NCI-H2107 treated with DMSO at 0.1 percent for 48 hours (cell line): ENCODE data around the gene CAPN5.

Experiments used
- DNase-seq: peaks from one replicate; lab custom pipeline; 2025; ENCODE audit not compliant: unreplicated experiment; lab: John Stamatoyannopoulos, UW

Gene CAPN5

DNA sequence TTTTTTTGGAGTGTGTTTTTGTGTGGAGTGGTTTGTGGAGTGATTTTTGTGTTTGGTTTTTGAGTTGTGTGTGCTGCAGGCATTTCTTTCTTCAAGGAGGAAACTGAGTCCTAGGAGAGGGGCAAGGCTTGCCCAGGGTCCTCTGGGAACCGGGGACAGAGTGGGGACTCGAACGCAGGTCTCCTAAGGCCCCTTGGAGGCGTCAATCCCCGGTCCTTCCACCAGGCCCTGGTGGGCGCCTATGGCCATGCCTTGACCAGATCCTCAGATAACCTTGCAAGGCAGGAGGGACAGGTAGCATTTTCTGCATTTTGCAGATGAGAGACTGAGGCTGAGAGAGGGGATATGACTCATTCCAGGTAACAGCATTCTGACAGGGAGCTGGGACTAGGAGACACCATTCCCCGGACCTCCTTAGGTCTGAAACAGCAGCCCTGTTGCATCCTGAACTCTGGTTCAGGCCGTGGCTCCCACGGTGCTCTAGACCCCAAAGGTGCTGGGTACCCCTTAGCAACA, 100.4 kb downstream of the CAPN5 start:
- DNase-seq: no peak

DNA sequence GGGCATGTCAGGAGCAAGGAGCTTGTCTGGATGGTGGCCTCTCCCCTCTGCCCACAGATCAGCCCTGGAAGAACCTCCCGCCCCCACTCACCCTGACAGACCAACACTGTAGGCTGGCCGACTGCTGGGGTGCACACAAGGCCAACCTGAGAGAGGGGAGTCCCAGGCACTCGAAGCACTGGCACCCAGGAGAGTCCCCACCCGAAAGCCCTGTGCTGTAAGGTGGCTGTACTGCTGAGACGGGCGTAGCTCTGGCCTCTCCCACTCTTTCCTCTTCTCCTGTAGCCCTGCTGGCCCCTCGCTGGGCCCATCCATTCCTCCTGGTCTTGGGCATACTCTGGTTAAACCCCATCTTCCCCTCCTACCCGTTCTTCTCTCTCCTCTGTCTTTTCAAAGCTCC, 101.0 kb downstream of the CAPN5 start:
- DNase-seq: no peak

DNA sequence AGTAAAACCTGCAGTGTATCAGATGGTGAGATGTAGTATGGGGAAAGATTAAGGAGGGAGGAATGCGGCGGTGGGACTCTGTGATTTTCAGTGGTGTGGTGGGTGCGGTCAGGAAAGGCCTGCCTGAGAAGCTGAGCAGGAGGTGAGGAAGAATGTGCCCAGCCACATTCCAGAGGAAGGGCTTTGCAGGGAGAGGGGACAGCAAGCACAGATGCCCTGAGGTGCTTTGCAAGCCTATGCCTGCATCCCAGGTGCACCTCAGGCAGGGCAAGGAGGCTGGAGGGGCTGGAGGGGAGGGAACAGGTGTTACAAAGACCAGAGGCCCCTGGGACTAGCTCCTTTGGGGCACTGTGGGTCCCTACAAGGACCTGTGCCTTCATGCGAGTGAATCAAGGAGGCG, 103.3 kb downstream of the CAPN5 start:
- DNase-seq: no peak

DNA sequence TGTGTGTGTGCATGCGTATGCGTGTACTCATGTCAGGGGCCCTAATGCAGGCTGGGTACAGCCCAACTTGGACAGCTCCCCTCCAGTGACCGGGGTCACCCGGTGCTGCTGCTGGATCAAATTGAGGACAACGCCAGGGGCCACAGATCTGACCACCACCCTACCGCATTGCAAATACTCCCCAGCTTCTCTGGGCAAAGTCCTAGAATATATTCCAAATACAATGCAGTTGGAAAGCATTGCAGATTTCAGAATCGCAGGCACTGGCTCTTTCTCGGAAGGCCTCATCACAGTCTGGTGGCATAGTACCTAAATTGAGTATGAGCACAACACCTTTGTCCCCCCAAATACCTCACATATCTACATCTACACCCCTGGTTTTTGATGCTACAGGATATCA, 104.5 kb downstream of the CAPN5 start:
- DNase-seq: no peak

DNA sequence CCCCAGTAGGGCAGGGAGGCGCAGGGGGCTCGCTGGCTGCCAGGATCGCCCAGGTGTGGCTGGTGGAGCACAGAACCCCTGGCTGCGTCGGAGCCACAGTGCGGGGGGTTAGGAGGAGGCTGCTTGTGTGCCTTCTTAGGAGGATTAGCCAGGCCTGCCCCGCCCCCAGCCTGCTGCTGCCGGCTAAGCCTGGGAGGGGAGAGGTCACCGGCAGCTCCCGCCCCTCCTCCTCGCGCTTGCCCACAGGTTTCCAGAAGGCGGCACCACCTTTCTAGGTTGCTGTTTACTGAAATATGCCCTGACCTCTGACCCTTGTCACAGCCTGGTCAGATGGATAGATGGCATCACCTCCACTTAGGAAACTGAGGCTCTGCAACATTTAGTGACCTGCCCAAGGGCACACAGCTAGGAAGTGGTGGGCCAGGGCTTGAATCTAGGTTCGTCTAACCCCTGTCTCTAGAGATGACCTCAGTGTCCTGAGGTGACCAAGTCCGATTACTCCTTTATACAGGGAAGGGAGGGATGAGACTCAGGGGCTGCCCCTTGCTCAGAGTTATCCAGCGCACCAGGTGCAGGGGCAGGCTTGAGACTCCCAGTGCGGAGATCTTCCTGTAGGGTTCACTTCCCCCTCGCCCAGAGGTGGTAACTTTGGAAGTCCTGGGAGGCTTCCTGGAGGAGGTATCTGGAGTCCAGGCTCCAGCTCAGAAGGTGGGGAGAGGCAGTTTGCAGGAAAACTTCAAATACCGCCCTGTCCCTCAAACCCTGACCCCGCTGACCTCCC, 105.3 kb downstream of the CAPN5 start:
- DNase-seq: no peak

DNA sequence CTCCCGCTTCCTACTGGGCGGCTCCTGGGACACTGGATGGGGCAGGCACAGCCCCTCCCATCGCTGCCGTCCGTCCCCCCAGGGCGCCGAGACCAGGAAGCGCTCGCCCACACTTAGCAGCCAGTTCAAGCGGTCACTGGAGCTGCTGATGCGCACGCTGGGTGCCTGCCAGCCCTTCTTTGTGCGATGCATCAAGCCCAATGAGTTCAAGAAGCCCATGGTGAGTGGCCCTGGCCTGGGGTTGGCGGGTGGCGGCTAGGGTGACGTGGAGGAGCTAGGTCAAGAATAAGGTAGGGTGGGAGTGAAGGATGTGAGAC, 105.9 kb downstream of the CAPN5 start:
- no peak for DNase-seq

DNA sequence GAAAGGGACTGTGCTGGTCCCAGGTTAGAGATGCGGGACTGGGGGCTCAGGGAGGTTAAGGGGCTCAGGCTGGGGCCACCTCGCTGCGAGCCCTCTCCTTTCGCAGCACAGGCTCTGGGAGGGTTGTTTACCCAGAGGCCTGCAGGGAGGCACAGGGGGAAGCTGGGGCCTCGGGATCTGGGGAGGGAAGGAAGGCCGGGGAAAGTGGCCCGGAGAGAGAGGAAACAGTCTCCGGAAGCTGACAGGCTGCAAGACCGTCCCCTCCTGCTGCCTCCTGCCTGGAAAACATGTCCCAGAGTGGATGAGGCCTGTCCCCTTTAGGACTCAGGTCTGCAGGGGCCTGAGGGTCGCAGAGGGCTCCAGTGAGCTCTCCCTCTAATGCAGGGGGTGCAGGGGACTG, 106.7 kb downstream of the CAPN5 start:
- no peak for DNase-seq

DNA sequence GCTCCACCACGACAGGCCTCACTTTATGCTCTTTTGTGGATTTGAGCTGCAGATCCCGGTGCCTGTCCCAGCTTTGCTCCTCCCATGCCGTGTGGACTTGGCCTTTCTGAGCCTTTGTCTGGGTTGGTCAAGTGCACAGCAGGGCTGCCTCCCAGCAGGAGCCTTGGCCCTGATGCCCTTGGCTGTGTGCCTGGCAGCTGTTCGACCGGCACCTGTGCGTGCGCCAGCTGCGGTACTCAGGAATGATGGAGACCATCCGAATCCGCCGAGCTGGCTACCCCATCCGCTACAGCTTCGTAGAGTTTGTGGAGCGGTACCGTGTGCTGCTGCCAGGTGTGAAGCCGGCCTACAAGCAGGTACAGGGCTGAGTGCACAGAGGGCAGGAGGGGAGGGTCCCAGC, 107.8 kb downstream of the CAPN5 start:
- no peak for DNase-seq

DNA sequence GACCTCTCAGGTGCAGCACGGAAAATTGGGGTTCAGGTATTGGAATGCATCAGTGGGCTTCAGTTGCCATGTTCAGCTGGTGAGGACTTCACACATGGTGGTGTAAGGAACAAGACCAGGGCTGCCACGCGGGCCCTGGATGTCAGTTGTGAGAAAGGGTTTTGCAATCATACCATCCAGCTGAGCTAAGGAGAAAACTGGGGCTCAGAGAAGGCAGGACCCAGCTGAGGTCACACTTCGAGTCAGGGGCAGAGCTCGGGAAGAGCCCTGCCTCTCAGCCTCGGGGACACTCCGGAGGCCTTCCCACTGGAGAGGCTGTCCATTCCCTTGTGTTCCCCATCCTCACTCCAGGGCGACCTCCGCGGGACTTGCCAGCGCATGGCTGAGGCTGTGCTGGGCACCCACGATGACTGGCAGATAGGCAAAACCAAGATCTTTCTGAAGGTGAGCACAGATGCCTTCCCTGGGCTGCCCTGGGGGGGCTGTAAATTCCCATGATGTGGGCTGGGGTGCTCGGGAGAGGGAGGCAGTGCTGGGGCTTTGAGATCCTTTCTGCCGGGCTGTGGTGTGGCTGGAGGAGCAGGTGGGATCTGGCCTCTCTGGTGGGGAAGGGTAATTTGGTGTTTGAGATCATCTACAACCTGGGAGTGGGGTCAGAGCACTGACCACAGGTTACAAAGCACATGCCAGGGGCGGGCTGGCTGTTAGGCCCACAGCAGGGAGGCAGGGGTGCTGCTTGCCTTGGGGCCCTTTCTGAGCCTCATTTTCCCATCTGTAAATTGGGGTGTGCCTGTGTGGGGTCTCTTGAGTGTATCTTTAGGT, 108.5 kb downstream of the CAPN5 start:
- DNase-seq: no peak
